ENCODE measurements around the gene FAT1.

FAT1 gene

DNA sequence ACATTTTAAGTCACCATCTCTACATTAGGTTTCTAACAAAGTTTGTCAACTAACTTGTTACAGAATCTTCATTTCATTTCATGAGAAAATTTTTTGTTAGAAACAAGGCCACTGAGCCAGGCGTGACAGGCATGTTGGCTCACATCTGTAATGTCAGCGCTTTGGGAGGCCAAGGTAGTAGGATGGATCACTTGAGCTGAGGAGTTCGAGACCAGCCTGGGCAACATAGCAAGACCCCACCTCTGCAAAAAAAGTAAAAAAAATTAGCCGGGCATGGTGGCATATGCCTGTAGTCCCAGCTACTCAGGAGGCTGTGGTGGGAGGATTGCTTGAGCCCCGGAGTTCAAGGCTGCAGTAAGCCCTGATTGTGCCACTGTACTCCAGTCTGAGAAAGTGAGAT, 32.3 kb downstream of the FAT1 start:
- H3K9me3 ChIP-seq (ENCODE audit: control insufficient read depth in 5 of 5, low read length in 5 of 5): no peaks in the 10 kb centered on the region
- no peak overlapping the region for H3K27ac ChIP-seq (ENCODE audit: low read depth, low read length)
- H3K4me3 ChIP-seq (ENCODE audit: low read depth in 1 of 5, low read length in 5 of 5): no peak overlapping the region
- H3K9ac ChIP-seq (ENCODE audit: low read length in 5 of 5): no peak overlapping the region
- no peaks in the 10 kb centered on the region for H3K27me3 ChIP-seq (ENCODE audit: control insufficient read depth in 5 of 5, insufficient read depth in 4 of 5, low read length in 5 of 5)
- peaks cover 2 to 13% (median 6%) of the 10 kb centered on the region in 5 donors for H3K4me1 ChIP-seq (ENCODE audit: control insufficient read depth in 5 of 5, insufficient read depth in 5 of 5, low read length in 5 of 5)
- no peaks in the 10 kb centered on the region for H3K36me3 ChIP-seq (ENCODE audit: control insufficient read depth in 5 of 5, insufficient read depth in 5 of 5, low read length in 5 of 5)

DNA sequence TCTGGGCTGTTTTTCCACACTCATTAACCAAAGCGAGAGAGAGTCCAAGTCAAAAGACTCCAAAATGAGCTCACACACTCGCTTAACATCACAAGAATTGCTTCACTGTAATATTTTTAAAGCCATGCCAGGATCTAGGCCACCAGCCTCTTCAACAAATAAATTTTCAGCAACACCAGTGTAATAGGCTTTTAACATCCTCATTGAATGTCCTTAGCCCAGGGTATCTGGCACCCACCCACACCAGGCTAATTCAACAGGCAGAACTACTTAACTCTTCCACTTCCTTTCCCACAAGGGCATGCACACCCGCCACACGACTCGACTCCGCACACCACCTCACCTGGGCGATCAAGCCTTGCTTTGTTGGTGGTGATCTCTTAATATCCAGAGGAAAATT, 34.2 kb downstream of the FAT1 start:
- Histone ChIP-seq H3K9me3 (ENCODE audit: control insufficient read depth in 5 of 5, low read length in 5 of 5) (no peaks in the 10 kb centered on the region), H3K9ac (ENCODE audit: low read length in 5 of 5) (no peak overlapping the region), H3K27ac (ENCODE audit: low read depth, low read length) (no peak overlapping the region), H3K36me3 (ENCODE audit: control insufficient read depth in 5 of 5, insufficient read depth in 5 of 5, low read length in 5 of 5) (no peaks in the 10 kb centered on the region), H3K4me3 (ENCODE audit: low read depth in 1 of 5, low read length in 5 of 5) (no peak overlapping the region), H3K27me3 (ENCODE audit: control insufficient read depth in 5 of 5, insufficient read depth in 4 of 5, low read length in 5 of 5) (no peaks in the 10 kb centered on the region), H3K4me1 (ENCODE audit: control insufficient read depth in 5 of 5, insufficient read depth in 5 of 5, low read length in 5 of 5) (peaks cover 2 to 22% (median 10%) of the 10 kb centered on the region in 5 donors)

DNA sequence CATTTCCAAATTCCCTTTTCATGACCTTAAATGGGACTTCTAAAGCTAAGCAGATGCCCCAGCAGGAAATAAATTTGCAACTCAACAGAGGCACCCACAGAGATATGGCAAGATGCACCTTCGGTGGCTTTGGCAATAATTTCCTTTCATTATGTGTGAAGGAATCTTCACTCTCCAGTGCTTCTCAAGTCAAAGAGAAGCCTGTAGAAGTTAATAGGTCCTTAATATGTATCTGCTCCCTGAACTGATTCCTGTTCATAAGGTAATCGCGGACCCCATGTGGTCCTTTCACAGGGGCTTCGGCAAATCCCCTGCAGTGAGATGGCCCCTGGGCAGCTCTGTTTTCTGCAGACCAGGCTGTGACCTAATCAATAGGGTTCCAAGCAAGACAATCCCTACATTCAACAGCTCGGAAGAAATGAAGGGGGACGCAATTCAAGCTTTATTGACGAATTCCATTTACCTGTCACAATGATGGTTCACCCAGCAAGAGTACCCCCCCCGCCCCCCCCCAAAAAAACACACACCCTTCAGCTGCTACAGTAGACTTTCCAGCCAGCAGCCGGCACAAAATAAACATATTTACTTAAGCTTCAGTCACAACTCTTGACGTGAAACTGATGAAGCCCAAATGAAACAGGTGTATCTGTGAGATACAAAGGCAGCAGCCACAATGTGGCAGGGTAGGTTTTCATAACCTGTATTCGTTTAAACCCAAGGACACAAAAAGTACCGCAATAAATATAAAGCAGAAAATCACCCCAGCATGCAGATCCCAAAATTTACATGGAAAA, 35.3 kb downstream of the FAT1 start:
- H3K4me3 ChIP-seq (ENCODE audit: low read depth in 1 of 5, low read length in 5 of 5): no peak overlapping the region
- H3K36me3 ChIP-seq (ENCODE audit: control insufficient read depth in 5 of 5, insufficient read depth in 5 of 5, low read length in 5 of 5): no peaks in the 10 kb centered on the region
- no peaks in the 10 kb centered on the region for H3K9me3 ChIP-seq (ENCODE audit: control insufficient read depth in 5 of 5, low read length in 5 of 5)
- H3K27ac ChIP-seq (ENCODE audit: low read depth, low read length): no peak overlapping the region
- H3K9ac ChIP-seq (ENCODE audit: low read length in 5 of 5): no peak overlapping the region
- no peaks in the 10 kb centered on the region for H3K27me3 ChIP-seq (ENCODE audit: control insufficient read depth in 5 of 5, insufficient read depth in 4 of 5, low read length in 5 of 5)
- H3K4me1 ChIP-seq (ENCODE audit: control insufficient read depth in 5 of 5, insufficient read depth in 5 of 5, low read length in 5 of 5): peaks cover 2 to 20% (median 10%) of the 10 kb centered on the region in 5 donors

DNA sequence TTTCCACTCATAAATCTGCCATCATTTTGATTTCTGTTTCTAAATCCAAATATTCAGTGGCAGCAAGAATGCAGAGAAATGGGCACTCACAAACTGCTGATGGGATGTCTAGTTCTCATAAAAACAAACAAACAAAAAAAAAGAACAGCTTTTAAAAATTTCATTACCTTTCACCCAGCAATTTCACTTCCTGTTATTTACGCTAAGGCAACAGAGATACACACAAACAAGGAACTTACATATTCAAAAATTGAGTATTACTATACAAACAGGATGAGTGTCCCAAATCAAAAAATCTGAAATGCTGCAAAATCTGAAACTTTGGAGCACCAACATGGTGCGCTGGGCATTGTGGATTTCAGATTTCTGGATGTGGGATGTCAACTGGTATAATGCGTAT, 36.4 kb downstream of the FAT1 start:
- H3K9me3 ChIP-seq (ENCODE audit: control insufficient read depth in 5 of 5, low read length in 5 of 5): no peaks in the 10 kb centered on the region
- H3K27me3 ChIP-seq (ENCODE audit: control insufficient read depth in 5 of 5, insufficient read depth in 4 of 5, low read length in 5 of 5): no peaks in the 10 kb centered on the region
- H3K4me1 ChIP-seq (ENCODE audit: control insufficient read depth in 5 of 5, insufficient read depth in 5 of 5, low read length in 5 of 5): peaks cover 0 to 16% (median 8%) of the 10 kb centered on the region in 5 donors
- H3K4me3 ChIP-seq (ENCODE audit: low read depth in 1 of 5, low read length in 5 of 5): no peak overlapping the region
- no peak overlapping the region for H3K9ac ChIP-seq (ENCODE audit: low read length in 5 of 5)
- H3K36me3 ChIP-seq (ENCODE audit: control insufficient read depth in 5 of 5, insufficient read depth in 5 of 5, low read length in 5 of 5): no peaks in the 10 kb centered on the region
- H3K27ac ChIP-seq (ENCODE audit: low read depth, low read length): no peak overlapping the region

DNA sequence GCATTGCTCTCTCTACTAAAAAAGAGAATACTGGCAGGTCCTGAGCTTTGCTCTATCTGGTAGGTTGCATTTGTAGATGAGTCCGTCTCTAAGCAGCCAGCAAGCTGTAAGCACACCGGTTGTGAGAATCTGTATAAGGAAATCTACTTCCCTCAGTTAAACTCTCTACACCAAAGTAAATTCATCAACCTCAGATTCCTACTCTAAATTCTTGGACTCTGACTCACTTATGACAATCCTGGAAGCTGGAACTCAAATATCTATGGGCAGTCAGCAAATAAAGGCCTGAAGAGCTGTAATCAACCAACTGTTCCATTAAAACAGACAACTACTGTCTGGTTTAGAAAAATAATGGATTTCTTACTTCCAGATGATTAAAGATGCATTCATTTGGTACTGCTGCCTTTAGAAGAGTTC, 37.9 kb downstream of the FAT1 start:
- no peak overlapping the region for H3K4me3 ChIP-seq (ENCODE audit: low read depth in 1 of 5, low read length in 5 of 5)
- peaks cover 0 to 16% (median 8%) of the 10 kb centered on the region in 5 donors for H3K4me1 ChIP-seq (ENCODE audit: control insufficient read depth in 5 of 5, insufficient read depth in 5 of 5, low read length in 5 of 5)
- no peaks in the 10 kb centered on the region for H3K9me3 ChIP-seq (ENCODE audit: control insufficient read depth in 5 of 5, low read length in 5 of 5)
- H3K9ac ChIP-seq (ENCODE audit: low read length in 5 of 5): no peak overlapping the region
- no peak overlapping the region for H3K27ac ChIP-seq (ENCODE audit: low read depth, low read length)
- H3K27me3 ChIP-seq (ENCODE audit: control insufficient read depth in 5 of 5, insufficient read depth in 4 of 5, low read length in 5 of 5): no peaks in the 10 kb centered on the region
- no peaks in the 10 kb centered on the region for H3K36me3 ChIP-seq (ENCODE audit: control insufficient read depth in 5 of 5, insufficient read depth in 5 of 5, low read length in 5 of 5)

DNA sequence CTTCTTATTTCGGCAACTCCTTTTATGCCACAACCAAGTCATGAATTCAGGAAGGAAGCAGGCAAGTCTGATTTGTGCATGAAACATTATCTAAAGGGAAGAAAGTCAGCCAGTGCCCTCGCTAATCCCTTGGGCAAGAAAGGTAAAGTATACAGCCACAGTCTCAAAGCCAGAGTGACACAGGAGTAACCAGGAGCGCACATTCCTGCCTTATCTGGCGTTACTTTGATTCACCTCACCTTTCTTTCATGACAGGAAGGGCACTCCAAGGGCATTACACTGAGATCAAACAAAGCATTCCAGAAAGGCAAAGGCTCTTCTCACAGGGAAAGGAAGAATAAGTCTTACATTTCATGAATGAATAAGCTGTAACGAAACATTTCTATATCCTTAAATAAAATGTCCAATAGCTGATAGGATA, 38.8 kb downstream of the FAT1 start:
- no peaks in the 10 kb centered on the region for H3K36me3 ChIP-seq (ENCODE audit: control insufficient read depth in 5 of 5, insufficient read depth in 5 of 5, low read length in 5 of 5)
- no peak overlapping the region for H3K9ac ChIP-seq (ENCODE audit: low read length in 5 of 5)
- H3K27ac ChIP-seq (ENCODE audit: low read depth, low read length): no peak overlapping the region
- no peaks in the 10 kb centered on the region for H3K9me3 ChIP-seq (ENCODE audit: control insufficient read depth in 5 of 5, low read length in 5 of 5)
- H3K27me3 ChIP-seq (ENCODE audit: control insufficient read depth in 5 of 5, insufficient read depth in 4 of 5, low read length in 5 of 5): no peaks in the 10 kb centered on the region
- no peak overlapping the region for H3K4me3 ChIP-seq (ENCODE audit: low read depth in 1 of 5, low read length in 5 of 5)
- H3K4me1 ChIP-seq (ENCODE audit: control insufficient read depth in 5 of 5, insufficient read depth in 5 of 5, low read length in 5 of 5): peaks cover 0 to 16% (median 8%) of the 10 kb centered on the region in 5 donors

DNA sequence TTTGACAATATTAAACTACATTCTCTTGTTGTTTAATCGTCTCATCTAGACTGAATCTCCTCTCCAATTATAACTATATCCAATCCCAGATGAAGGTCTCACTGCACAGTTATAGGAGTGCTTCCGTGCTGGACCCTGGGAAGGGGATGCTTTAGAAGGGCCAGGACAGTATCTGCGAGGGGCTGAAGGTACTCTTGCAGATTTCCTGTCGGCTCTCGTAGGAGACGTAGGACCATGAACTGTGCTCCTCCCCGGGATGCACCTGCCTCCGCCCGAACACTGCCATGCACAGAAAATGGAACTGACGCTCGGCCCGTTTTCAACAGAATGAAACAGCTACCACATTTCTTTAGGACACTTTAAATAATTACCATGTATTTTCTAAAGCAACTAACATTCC, 39.4 kb downstream of the FAT1 start:
- no peaks in the 10 kb centered on the region for H3K9me3 ChIP-seq (ENCODE audit: control insufficient read depth in 5 of 5, low read length in 5 of 5)
- no peak overlapping the region for H3K9ac ChIP-seq (ENCODE audit: low read length in 5 of 5)
- peaks cover 0 to 11% (median 8%) of the 10 kb centered on the region in 5 donors for H3K4me1 ChIP-seq (ENCODE audit: control insufficient read depth in 5 of 5, insufficient read depth in 5 of 5, low read length in 5 of 5)
- H3K36me3 ChIP-seq (ENCODE audit: control insufficient read depth in 5 of 5, insufficient read depth in 5 of 5, low read length in 5 of 5): no peaks in the 10 kb centered on the region
- H3K27me3 ChIP-seq (ENCODE audit: control insufficient read depth in 5 of 5, insufficient read depth in 4 of 5, low read length in 5 of 5): no peaks in the 10 kb centered on the region
- H3K4me3 ChIP-seq (ENCODE audit: low read depth in 1 of 5, low read length in 5 of 5): no peak overlapping the region
- H3K27ac ChIP-seq (ENCODE audit: low read depth, low read length): no peak overlapping the region

DNA sequence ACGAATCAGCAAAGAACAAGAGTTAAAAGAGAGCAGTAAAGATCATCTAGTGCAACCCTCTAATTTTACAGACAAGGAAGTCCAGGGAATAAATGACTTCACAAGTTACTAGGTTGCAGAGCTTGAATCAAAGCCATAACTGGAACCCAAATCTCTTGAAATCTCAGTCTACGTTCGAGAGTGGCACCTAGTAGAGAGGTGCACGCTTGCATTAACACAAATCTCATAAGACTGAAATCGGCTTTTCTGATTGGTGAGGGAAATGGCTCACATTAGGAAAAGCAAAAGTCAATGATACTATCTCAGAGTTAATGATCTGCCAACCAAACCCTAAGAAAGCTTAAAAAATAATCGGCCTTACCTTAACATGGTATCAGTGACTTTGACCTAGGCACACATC, 43.0 kb downstream of the FAT1 start:
- H3K36me3 ChIP-seq (ENCODE audit: control insufficient read depth in 5 of 5, insufficient read depth in 5 of 5, low read length in 5 of 5): no peaks in the 10 kb centered on the region
- peaks cover 0 to 10% (median 5%) of the 10 kb centered on the region in 5 donors for H3K4me1 ChIP-seq (ENCODE audit: control insufficient read depth in 5 of 5, insufficient read depth in 5 of 5, low read length in 5 of 5)
- H3K4me3 ChIP-seq (ENCODE audit: low read depth in 1 of 5, low read length in 5 of 5): no peak overlapping the region
- H3K9ac ChIP-seq (ENCODE audit: low read length in 5 of 5): no peak overlapping the region
- no peaks in the 10 kb centered on the region for H3K27me3 ChIP-seq (ENCODE audit: control insufficient read depth in 5 of 5, insufficient read depth in 4 of 5, low read length in 5 of 5)
- H3K27ac ChIP-seq (ENCODE audit: low read depth, low read length): no peak overlapping the region
- no peaks in the 10 kb centered on the region for H3K9me3 ChIP-seq (ENCODE audit: control insufficient read depth in 5 of 5, low read length in 5 of 5)

DNA sequence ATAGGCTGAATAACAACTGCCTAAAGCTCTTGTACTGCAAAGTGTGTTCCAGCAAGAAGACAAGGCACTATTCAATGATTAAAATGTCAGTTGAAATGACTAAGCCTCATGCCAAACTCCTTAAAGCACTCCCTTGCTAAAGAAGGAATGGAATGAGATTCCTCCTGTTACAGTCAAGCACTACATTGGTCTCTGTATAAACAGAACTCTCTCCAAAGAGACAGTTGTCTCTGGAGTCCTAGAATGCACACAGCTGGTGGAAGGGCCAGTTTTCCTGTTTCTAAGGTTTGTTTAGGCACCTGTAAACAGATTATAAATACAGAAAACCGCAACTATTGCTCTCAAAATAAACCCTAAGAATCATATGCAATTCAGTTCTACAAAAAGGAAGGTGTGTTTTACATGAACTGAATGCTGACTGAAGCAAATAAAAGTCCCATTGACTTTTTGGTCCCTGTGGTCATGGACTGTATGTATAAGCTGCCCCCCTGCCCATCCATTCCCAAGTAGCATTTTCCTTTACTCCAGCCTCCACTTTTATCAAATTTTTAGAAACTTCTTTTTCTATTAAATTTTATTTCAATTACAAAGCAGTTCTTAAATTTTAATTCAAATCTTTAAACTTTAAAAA, 47.0 kb downstream of the FAT1 start:
- no peak overlapping the region for H3K27ac ChIP-seq (ENCODE audit: low read depth, low read length)
- no peaks in the 10 kb centered on the region for H3K27me3 ChIP-seq (ENCODE audit: control insufficient read depth in 5 of 5, insufficient read depth in 4 of 5, low read length in 5 of 5)
- H3K9me3 ChIP-seq (ENCODE audit: control insufficient read depth in 5 of 5, low read length in 5 of 5): no peaks in the 10 kb centered on the region
- peaks cover 0 to 7% (median 2%) of the 10 kb centered on the region in 5 donors for H3K4me1 ChIP-seq (ENCODE audit: control insufficient read depth in 5 of 5, insufficient read depth in 5 of 5, low read length in 5 of 5)
- H3K4me3 ChIP-seq (ENCODE audit: low read depth in 1 of 5, low read length in 5 of 5): no peak overlapping the region
- no peaks in the 10 kb centered on the region for H3K36me3 ChIP-seq (ENCODE audit: control insufficient read depth in 5 of 5, insufficient read depth in 5 of 5, low read length in 5 of 5)
- H3K9ac ChIP-seq (ENCODE audit: low read length in 5 of 5): no peak overlapping the region

DNA sequence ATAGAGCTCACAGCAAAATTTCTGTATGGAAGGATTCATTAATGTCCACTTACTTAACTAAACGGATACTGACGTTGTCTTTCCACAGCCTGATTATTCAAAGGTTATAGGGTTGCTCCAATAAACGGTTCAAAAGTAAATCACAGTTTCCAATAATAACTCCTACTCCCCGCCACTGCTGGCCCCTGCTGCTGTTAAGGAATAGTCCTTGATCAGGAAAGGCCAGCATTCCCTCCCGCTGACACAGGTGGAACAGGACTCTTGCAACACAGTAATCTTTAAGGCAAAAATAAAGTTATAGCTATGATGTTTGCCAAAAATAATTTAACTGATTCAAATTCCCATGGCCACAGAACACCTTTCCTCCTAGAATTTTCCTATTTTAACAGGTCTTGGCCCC, 53.9 kb downstream of the FAT1 start:
- Histone ChIP-seq H3K36me3 (ENCODE audit: control insufficient read depth in 5 of 5, insufficient read depth in 5 of 5, low read length in 5 of 5) (no peaks in the 10 kb centered on the region), H3K9ac (ENCODE audit: low read length in 5 of 5) (no peak overlapping the region), H3K9me3 (ENCODE audit: control insufficient read depth in 5 of 5, low read length in 5 of 5) (no peaks in the 10 kb centered on the region), H3K27ac (ENCODE audit: low read depth, low read length) (no peak overlapping the region), H3K4me1 (ENCODE audit: control insufficient read depth in 5 of 5, insufficient read depth in 5 of 5, low read length in 5 of 5) (peaks cover 1 to 11% (median 9%) of the 10 kb centered on the region in 5 donors), H3K27me3 (ENCODE audit: control insufficient read depth in 5 of 5, insufficient read depth in 4 of 5, low read length in 5 of 5) (no peaks in the 10 kb centered on the region), H3K4me3 (ENCODE audit: low read depth in 1 of 5, low read length in 5 of 5) (no peak overlapping the region)
